ENCODE measurements around the gene IGFL3.

- TF ChIP-seq RBM39 (IDR thresholded peaks at IDR 0.05; ENCODE audit: low read depth, low read length, poor library complexity, severe bottlenecking) (no peak), TCF12 (IDR thresholded peaks at IDR 0.05) (no peak), TCF12 (CRISPR knock-in tag; IDR thresholded peaks at IDR 0.05) (no peak), PHF21A (CRISPR knock-in tag; IDR thresholded peaks at IDR 0.05) (no peak), EZH2 (conservative IDR thresholded peaks at IDR 0.05; ENCODE audit: low read depth, low read length) (no peak), ZNF850 (CRISPR knock-in tag; conservative IDR thresholded peaks at IDR 0.05) (no peak), REST (IDR thresholded peaks at IDR 0.05; ENCODE audit: borderline replicate concordance in 1 of 2, low read depth in 1 of 2, low read length in 2 of 2) (no peak), DR1 (CRISPR knock-in tag; IDR thresholded peaks at IDR 0.05) (no peak), NR2F1 (CRISPR knock-in tag; IDR thresholded peaks at IDR 0.05) (no peak), BCL3 (CRISPR knock-in tag; IDR thresholded peaks at IDR 0.05) (no peak)
Measured at GRCh38 chr19:46080561-46080960, 43.9 kb downstream of the IGFL3 start.

Measured in HepG2 (cell line).